ENCODE data around the gene ZNF784. TPM values are rescaled to one million over a fixed set of nuclear protein-coding genes. Genes with fewer than 3 reads are reported as not detected.

ZNF784 gene
- total and polyA plus RNA-seq, 9 of the 15 experiments (the other 6 are each of a cell fraction or from before 2014, with no cell fraction given), result 0.14 to 6.1 (median 2.1) TPM

- TF ChIP-seq HNRNPUL1 (IDR thresholded peaks at IDR 0.05; ENCODE audit: low read length) (no peak), NR0B1 (IDR thresholded peaks at IDR 0.05; ENCODE audit: partially characterized antibody) (no peak), STAT5B (CRISPR knock-in tag; IDR thresholded peaks at IDR 0.05) (no peak), SIN3B (IDR thresholded peaks at IDR 0.05; ENCODE audit: low read depth) (no peak), GTF2B (IDR thresholded peaks at IDR 0.05; ENCODE audit: extremely low read depth, insufficient read length) (no peak), BHLHE40 (IDR thresholded peaks at IDR 0.05; ENCODE audit: low read length) (no peak)
Observed at GRCh38 chr19:55651236-55651635, 26.9 kb upstream of the ZNF784 start (continued).

GRCh38 chr19:55650602-55651230 is 26.4 kb upstream of the ZNF784 start:
- H3K9ac ChIP-seq (ENCODE audit: insufficient read depth in 1 of 2, low read depth in 2 of 2, low read length in 2 of 2), result no peak overlapping the region; a peak in 1 of 4 replicates
- peaks cover 36% of the 10 kb centered on the region for H3K36me3 ChIP-seq (ENCODE audit: control insufficient read depth, insufficient read depth, low read length)
- peaks cover 14 to 74% of the 10 kb centered on the region in 2 experiments; a peak in 4 of 5 replicates for H3K4me1 ChIP-seq (replicated peaks in 1 of 2; ENCODE audit: control insufficient read depth in 2 of 2, insufficient read depth in 2 of 2, low read length in 2 of 2)
- H3K79me2 ChIP-seq (ENCODE audit: control insufficient read depth, insufficient read depth, low read length), result peaks cover 40% of the 10 kb centered on the region
- H2AFZ ChIP-seq (ENCODE audit: low read depth, low read length), result no peak overlapping the region
- no peaks in the 10 kb centered on the region for H3K9me1 ChIP-seq (ENCODE audit: control insufficient read depth, insufficient read depth, low read length)
- in situ Hi-C loops (cut with MboI), result no loop called here
- BruUV-seq (replicated peaks), result no TSS peak
- no peaks in the 10 kb centered on the region for H3K9me3 ChIP-seq (replicated peaks; ENCODE audit: control insufficient read depth, insufficient read depth, low read depth, low read length)
- no peak for TF ChIP-seq ZBTB12 (CRISPR knock-in tag; IDR thresholded peaks at IDR 0.05)
- TF ChIP-seq CREM (IDR thresholded peaks at IDR 0.05; ENCODE audit: low read depth), result no peak
- TF ChIP-seq POLR2G (IDR thresholded peaks at IDR 0.05; ENCODE audit: low read depth, low read length), result peak; percentile 20; the same call in 1 of the 2 replicates
- no peak for TF ChIP-seq DNMT1 (IDR thresholded peaks at IDR 0.05)
- FAIRE-seq, result no peak
- intact Hi-C loops (cut with micrococcal nuclease), result no loop called here
- POLR2A ChIA-PET, result no interaction called here
- CTCF ChIA-PET (ENCODE audit: low intra/inter-chr PET ratio), result no interaction called here
- ATAC-seq, result no peak
- no peak for DNase-seq (ENCODE audit: extremely low read depth in 1 of 4, low spot score in 3 of 4)
- WGBS (ENCODE audit: insufficient coverage, low coverage, missing lambda C conversion rate), result 92% methylated on average over 14 of the region's 17 CpGs
- H4K20me1 ChIP-seq (replicated peaks; ENCODE audit: control insufficient read depth, insufficient read depth, low read length), result peaks cover under 1% of the 10 kb centered on the region; the same call in 1 of the 2 replicates
- H3K4me3 ChIP-seq, result no peak overlapping the region
- H3K27me3 ChIP-seq (ENCODE audit: control insufficient read depth in 2 of 2, insufficient read depth in 2 of 2, low read length in 2 of 2), result no peaks in the 10 kb centered on the region
- H3K4me2 ChIP-seq (ENCODE audit: insufficient read depth, low read length), result no peak overlapping the region
- no peak overlapping the region for H3K27ac ChIP-seq (ENCODE audit: extremely low read depth, low read depth, low read length)

Data from K562 (cell line).